Measurements from ENCODE around the gene PLEKHA7.

Gene PLEKHA7

GRCh38 chr11:16767957-16768356 is 246.3 kb downstream of the PLEKHA7 start:
- DNase-seq = no peak

- DNase-seq = no peak
These were observed 247.1 kb downstream of the PLEKHA7 start for GRCh38 chr11:16767137-16767536.

GRCh38 chr11:16764888-16765287 is 249.3 kb downstream of the PLEKHA7 start:
- DNase-seq = no peak

GRCh38 chr11:16763746-16764145 is 250.5 kb downstream of the PLEKHA7 start:
- no peak for DNase-seq

- no peak for DNase-seq
These were observed 254.2 kb downstream of the PLEKHA7 start for GRCh38 chr11:16759857-16760508.

- no peak for DNase-seq
These were observed 255.7 kb downstream of the PLEKHA7 start for GRCh38 chr11:16758382-16759024.

- peak; percentile 23 for DNase-seq
These were observed 263.8 kb downstream of the PLEKHA7 start for GRCh38 chr11:16750417-16750816.

GRCh38 chr11:16749666-16750065 is 264.5 kb downstream of the PLEKHA7 start:
- peak; percentile 84 for DNase-seq

GRCh38 chr11:16749092-16749491 is 265.1 kb downstream of the PLEKHA7 start:
- DNase-seq = no peak

- DNase-seq = no peak
These were observed 268.1 kb downstream of the PLEKHA7 start for GRCh38 chr11:16745950-16746605.

GRCh38 chr11:16744128-16744725 is 270.0 kb downstream of the PLEKHA7 start:
- no peak for DNase-seq

- DNase-seq = no peak
These were observed 270.7 kb downstream of the PLEKHA7 start for GRCh38 chr11:16743478-16743877.

- DNase-seq = no peak
These were observed 272.7 kb downstream of the PLEKHA7 start for GRCh38 chr11:16741473-16741872.

- DNase-seq = no peak
These were observed 275.0 kb downstream of the PLEKHA7 start for GRCh38 chr11:16738947-16739815.

GRCh38 chr11:16738193-16738946 is 275.8 kb downstream of the PLEKHA7 start, which contains the start of gene C11orf58:
Gene C11orf58 (plus strand): TSS chr11:16738647. CDS start chr11:16738779, 132 bp downstream.
- peak; percentile 98 for DNase-seq

- no peak for DNase-seq
These were observed 276.4 kb downstream of the PLEKHA7 start for GRCh38 chr11:16737818-16738192.

Data from activated CD4-positive, alpha-beta T cell treated with anti-CD3 and anti-CD28 coated beads, Interleukin-2, amount 50 U/mL, for 16 hours (primary cell).